ENCODE data around the gene SNTB2. TPM values are rescaled to one million over a fixed set of nuclear protein-coding genes. Genes with fewer than 3 reads are reported as not detected.
"Not testable (repeated sequence)": the region's sequence is repeated elsewhere in the genome, so short reads cannot be mapped to it uniquely, and the experiment has no call there.

The SNTB2 gene
- polyA plus RNA-seq, 4 donors: 11.0 to 15.3 (median 13.1) TPM

DNA sequence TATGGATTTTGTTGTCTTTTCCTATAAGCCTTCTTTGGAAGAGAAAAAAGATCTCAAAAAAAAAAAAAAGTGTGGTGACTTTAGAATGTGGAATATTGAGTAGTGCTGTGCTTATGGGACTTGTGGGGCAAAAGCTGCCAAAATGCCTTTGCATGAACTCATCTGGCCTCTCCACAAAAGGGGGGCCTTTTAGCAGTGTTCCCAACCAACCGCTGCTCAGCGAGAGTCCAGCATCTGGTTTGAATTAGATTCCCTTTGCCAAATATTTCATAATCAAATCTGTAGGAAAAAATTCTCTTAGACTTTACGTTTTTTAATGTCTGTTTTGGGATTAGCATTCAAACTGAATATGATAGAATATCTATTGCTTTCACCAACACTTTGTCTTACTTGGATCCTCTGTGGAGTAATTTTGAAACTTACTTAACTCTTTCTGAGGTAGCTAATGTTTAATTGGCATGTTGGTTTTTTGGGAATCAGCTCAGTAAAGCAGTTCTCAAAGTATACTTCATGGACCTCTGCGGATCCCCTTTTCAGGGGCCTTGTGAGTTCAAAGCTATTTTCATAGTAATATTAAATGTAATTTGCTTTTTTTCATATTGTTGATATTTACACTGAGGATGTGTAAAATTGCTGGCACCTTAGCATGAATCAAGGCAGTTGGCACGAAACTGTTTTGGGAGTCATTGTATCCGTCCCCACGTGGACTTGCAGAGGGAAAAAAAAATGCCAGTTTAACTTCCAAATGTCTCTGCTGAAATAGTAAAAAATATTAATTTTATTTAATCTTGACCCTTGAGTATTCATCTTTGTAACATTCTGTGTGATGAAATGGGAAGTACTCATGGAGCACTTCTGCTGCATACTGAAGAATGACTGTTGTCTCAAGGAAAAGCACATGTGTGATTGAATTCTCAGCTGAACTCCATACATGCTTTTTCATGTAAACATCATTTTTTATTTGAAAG lies 89.5 kb downstream of the SNTB2 start:
- DNase-seq (ENCODE audit: low read depth in 4 of 4, low spot score in 3 of 4): peak in 1 of 4 donors; percentile 12

DNA sequence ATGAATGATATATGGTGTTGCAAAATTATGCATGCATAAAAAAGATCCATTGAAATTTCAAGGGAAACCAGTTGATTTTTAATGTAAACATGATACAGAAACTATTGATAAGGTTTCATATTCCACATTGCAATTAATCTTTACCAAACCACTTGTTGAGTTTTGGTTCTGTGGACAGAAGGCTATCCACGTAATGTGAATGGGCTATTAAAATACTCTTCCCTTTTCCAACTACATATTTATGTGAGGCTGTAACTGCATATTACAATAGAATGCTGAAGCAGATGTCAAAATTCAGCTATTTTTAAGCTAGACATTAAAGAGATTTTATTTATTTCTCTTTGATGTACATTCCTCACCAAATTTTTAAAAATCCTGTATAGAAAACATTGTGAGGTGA lies 90.4 kb downstream of the SNTB2 start:
- no peak for DNase-seq (ENCODE audit: low read depth in 4 of 4, low spot score in 3 of 4)

DNA sequence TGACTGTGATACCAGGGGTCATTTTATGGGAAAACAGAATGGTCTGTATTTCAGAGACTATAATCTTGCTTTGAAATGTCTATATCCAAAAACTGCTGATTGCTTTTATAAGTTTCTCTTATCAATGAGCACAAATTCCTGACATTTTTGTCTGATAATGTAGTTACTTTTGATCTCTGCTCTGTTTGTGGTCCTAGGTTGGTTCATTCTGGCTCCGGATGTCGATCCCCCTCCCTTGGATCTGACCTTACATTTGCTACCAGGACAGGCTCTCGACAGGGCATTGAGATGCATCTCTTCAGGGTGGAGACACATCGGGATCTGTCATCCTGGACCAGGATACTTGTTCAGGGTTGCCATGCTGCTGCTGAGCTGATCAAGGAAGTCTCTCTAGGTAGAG lies 96.9 kb downstream of the SNTB2 start:
- DNase-seq (ENCODE audit: low read depth in 4 of 4, low spot score in 3 of 4): no peak

DNA sequence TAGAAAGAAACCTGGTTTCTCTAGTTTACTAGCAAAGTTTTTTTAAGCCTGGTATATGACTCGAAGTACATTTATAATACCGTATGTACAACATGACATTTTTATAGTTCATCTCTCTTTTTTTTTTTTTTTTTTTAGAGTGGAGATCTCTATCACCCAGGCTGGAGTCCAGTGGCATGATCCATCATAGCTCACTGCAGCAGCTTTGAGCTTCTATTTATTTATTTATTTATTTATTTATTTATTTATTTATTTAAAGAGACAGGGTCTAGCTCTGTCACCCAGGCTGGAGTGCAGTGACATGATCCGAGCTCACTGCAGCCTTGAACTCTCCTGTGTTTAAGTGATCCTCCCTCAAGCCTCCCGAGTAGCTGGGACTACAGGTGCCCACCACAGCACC lies 98.3 kb downstream of the SNTB2 start:
- DNase-seq (ENCODE audit: low read depth in 4 of 4, low spot score in 3 of 4): no peak

DNA sequence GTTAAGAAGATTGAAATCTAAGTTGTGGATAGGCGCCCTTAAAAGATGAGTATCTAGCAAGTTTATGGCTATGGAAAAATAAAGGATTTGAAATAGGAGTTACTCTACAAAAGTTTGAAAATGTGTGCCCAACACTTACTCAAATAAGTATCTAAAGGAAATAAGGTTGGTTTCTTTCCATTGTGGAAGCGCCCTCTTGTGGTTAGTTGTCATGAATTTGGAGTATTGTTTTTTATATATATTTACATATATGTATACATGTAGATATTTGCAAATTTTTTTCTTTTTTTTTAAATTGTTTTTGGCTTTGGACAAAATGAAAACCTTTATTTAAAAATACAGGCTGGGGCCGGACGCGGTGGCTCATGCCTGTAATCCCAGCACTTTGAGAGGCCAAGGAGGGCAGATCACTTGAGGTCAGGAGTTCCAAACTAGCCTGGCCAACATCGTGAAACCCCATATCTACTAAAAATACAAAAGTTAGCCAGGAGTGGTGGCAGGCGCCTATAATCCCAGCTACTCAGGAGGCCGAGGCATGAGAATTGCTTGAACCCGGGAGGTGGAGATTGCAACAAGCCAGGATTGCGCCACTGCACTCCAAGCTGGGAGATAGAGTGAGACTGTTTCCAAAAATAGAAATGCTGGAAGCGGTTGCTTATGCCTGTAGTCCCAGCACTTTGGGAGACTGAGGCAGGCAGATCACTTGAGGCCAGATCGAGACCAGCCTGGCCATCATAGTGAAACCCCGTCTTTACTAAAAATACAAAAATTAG lies 100.2 kb downstream of the SNTB2 start:
- DNase-seq (ENCODE audit: low read depth in 4 of 4, low spot score in 3 of 4): peak; percentile 45 to 66 (median 64)

DNA sequence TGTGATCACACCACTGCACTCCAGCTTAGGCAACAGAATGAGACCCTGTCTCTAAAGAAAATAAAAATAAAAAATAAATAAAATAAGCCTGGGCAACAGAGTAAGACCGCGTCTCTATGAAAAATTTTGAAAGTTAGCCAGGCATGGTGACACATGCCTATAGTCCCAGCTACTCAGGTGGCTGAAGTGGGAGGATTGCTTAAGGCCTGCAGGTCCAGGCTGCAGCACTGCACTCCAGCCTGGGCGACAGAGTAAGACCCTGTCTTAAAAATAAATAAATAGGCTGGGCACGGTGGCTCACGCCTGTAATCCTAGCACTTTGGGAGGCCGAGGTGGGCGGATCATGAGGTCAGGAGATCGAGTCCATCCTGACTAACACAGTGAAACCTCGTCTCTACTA lies 104.7 kb downstream of the SNTB2 start:
- DNase-seq (ENCODE audit: low read depth in 4 of 4, low spot score in 3 of 4): not testable (repeated sequence)

DNA sequence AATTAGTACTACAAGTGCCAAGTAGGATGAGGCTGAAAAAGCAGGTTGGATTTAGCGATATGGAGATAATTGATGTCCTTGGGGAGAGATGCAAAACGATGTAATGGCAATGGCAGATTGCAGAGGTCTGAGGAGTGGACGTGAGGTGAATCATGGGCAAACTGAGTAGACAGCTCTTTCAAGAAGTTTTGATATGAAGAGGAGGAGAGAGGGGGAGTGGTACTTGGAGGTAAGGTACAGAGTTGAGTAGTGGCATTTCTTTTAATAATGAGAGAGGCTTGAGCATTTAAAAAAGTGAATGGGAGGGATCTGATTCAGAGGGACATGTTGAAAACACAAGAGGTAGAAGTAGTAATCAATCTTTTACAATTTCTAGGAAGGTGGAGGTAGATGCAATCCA lies 106.4 kb downstream of the SNTB2 start:
- no peak for DNase-seq (ENCODE audit: low read depth in 4 of 4, low spot score in 3 of 4)

DNA sequence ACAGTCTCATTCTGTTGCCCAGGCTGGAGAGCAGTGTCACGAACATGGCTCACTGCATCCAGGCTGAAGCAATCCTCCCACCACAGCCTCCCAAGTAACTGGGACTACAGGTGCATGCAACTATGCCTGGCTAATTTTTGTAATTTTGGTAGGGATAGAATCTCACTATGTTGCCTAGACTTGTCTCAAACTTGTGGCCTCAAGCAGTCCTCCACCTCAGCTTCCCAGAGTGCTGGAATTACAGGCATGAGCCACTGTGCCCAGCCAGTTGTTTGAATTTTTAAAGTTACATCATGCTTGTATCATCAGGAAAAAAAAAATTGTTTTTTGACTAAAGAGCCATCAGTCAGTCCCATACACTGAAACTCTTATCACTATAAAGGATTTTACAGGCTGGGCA lies 107.1 kb downstream of the SNTB2 start:
- no peak for DNase-seq (ENCODE audit: low read depth in 4 of 4, low spot score in 3 of 4)

DNA sequence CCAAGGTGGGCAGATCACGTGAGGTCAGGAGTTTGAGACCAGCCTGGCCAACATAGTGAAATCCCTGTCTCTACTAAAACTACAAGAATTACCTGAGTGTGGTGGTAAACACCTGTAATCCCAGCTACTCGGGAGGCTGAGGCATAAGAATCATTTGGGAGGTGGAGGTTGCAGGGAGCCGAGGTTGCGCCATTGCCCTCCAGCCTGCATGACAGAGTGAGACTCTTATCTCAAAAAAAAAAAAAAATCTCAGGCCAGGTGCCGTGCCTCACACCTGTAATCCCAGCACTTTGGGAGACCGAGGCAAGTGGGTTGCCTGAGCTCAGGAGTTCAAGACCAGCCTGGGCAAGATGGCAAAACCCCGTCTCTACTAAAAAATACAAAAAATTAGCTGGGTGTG lies 109.8 kb downstream of the SNTB2 start:
- DNase-seq (ENCODE audit: low read depth in 4 of 4, low spot score in 3 of 4): not testable (repeated sequence)

DNA sequence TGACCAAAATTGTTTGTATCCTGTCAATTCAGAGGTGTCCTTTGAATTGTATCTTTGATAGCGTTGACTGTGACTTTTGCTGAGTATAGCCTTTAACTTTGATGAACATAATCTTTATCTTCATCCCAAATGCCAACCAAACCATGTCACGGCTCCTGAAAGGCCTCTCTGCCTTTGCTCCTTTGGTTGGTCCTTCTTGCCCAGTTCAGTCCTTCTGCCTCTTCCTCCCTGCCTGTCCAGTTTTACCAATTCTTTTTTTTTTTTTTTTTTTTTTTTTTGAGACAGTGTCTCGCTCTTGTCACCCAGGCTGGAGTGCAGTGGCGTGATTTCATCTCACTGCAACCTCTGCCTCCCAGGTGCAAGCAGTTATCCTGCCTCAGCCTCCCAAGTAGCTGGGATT lies 111.3 kb downstream of the SNTB2 start:
- DNase-seq (ENCODE audit: low read depth in 4 of 4, low spot score in 3 of 4): no peak

DNA sequence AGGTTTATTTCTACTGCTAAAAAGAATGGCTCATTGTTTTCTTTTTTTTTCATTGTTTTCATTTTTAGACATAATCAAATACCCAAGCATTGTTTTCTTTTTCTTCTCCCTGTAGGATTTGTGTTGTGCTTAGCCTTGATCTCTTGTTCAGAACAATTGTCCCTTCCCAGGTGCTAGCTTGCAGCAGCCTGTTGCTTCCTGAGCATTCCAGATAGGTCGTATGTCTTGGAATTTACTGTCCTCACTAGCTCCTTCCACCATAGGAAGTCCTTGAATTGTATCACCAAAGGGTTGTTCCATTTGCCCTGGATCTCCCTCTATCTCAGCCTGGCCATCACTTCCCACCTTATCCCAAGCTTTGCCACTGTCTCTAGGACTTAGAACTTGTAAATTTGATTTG lies 114.2 kb downstream of the SNTB2 start:
- no peak for DNase-seq (ENCODE audit: low read depth in 4 of 4, low spot score in 3 of 4)

DNA sequence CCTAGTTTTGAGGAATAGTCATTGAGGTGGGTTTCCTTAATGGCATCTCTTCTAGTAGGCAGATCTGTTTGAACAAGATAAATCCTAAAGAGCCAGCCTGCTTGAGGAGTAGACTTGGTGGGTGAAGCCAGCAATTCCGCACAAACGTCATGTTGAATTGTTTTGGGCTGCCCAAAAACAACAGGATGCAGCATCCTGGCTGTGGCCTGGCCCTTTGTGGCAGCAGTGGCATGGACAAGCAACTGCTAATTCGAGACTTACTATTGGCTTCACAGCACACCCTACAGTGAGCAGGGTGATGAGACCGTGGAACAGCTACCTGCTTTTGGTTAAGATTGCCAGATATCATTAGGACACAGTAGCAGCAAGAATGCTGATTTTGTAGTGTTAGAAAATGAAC lies 114.9 kb downstream of the SNTB2 start:
- DNase-seq (ENCODE audit: low read depth in 4 of 4, low spot score in 3 of 4): no peak

DNA sequence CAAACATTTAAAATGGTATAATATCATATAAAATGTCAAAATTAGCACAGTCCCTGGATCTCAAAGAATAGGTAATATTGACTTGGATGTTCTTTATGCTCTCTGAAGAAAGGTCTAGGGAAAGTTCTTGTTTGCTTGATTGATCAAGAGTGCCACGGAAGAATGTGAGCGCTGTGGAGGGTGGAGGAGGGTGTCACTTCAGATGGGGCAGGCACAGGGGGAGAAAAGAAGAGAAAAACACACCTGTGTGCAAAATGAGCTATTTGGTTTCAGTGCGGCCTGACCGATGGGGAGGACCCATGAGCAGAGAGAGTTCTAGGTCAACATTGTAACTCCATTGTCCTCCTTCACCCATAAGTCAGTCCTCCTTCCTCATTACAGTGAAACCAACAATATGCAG lies 115.3 kb downstream of the SNTB2 start:
- no peak for DNase-seq (ENCODE audit: low read depth in 4 of 4, low spot score in 3 of 4)

DNA sequence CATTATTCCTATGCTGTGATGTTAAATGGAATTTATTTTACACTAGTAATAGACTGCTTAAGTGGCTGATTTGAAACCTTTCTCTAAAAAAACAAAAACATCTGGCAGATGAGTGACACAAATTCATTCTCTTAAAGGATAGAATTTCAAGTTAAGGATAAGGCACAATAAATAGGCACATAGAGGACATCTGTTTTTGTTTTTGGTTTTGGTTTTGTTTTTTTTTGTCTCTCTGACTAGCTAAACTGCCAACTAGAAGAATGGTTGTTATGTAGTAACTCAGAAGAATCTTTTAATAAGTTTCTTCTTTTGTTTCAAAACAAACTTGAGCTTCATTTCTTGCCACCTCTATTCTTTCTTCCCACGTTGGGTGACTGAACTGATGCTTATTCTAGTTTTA lies 119.1 kb downstream of the SNTB2 start:
- DNase-seq (ENCODE audit: low read depth in 4 of 4, low spot score in 3 of 4): no peak

DNA sequence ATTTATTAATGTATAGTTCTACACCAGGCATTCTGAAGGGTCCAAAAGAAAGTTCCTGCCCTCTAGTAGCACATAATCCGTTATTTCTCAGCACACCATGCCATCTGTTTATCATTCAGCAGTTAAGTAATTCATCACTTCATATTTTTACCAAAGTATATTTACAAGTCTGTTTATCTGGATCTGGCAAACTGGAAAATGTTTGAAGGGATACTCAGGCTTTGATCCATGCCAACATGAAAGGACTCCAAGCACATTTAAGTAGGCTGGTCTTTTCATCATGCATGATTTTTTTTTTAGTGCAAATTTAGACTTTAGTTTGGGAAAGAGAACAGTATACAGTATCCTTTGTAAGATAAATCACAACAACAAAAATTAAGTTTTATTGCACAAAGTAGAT lies 120.1 kb downstream of the SNTB2 start:
- DNase-seq (ENCODE audit: low read depth in 4 of 4, low spot score in 3 of 4): no peak

DNA sequence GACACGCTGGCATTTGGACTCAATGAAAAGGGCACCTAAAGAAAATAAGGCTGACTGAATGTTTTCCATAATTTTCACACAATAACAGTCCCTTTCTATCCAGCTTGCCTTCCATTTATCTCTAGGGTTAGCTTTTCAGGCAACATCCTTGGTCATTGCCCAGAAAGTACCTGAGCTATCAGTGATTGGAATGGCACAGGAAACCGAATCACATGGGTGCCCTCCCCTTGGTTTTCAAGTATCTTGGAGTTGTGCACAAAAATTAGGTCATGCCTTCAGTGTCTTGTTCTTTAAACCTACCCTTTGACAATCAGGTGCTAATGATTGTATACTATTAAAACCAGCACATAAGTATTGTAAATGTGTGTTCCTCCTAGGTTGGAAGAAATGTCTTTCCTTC lies 120.9 kb downstream of the SNTB2 start:
- no peak for DNase-seq (ENCODE audit: low read depth in 4 of 4, low spot score in 3 of 4)

DNA sequence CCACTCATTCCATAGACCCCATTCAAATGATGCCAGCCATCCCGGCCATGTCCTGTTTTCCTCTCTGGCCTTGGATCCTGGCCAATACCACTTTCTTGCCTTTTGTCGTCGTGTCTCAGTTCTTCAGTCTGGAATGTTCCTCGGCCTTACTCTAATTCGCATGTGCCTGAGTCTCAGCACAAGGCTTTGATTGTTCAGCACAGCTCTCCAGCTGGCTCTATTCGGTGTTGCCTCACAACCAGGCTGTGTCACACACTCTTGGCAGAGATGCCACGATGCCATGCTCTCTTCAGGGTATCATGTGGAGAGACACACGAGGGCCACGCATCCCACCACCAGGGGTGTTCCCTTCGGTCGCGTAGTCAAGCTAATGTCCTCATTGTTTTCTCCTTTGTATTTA lies 122.4 kb downstream of the SNTB2 start:
- DNase-seq (ENCODE audit: low read depth in 4 of 4, low spot score in 3 of 4): no peak

DNA sequence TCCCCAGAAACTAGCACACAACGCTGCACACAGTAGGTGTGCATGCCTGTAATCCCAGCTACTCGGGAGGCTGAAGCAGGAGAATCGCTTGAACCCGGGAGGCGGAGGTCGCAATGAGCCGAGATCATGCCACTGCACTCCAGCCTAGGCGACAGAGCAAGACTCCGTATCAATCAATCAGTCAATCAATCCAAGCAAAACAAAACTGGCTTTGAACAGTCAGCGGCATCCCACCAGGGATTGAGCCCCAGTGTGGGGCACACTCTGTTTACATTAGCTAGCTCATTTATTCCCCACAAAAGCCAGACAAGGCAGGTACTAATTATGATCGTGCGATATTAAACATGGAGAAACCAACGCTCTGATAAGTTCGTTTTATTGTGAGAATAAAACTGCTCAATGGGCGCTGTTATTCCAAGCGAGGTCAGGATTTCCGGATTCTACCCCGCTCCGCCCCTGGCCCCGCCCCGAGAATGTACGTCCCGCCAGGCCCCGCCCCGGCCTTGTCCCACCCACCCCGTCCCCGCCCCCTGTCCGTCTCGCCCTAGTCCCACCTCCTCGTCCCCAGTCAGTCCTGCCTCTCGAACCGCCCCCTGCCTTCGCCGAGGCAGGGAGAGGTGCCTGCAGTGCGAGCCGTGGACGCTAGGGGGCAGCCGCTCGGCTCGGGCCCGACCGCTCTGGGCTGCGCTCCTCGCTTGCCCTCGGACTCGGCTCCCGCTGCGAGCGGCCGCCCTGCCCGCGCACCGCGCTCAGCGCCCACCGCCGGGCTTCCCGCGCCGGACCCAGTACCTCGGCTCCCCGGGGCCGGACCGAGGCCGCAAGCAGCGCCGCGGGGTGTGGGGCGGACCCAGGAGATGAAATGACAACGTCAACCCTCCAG lies 123.9 kb downstream of the SNTB2 start, which contains the start of gene VPS4A:
TSS of gene VPS4A (plus strand) at position 698 of the 880 bp plus-strand sequence. CDS start at position 860, 162 bp downstream.
- peak; percentile 88 to 92 (median 92) for DNase-seq (ENCODE audit: low read depth in 4 of 4, low spot score in 3 of 4)

DNA sequence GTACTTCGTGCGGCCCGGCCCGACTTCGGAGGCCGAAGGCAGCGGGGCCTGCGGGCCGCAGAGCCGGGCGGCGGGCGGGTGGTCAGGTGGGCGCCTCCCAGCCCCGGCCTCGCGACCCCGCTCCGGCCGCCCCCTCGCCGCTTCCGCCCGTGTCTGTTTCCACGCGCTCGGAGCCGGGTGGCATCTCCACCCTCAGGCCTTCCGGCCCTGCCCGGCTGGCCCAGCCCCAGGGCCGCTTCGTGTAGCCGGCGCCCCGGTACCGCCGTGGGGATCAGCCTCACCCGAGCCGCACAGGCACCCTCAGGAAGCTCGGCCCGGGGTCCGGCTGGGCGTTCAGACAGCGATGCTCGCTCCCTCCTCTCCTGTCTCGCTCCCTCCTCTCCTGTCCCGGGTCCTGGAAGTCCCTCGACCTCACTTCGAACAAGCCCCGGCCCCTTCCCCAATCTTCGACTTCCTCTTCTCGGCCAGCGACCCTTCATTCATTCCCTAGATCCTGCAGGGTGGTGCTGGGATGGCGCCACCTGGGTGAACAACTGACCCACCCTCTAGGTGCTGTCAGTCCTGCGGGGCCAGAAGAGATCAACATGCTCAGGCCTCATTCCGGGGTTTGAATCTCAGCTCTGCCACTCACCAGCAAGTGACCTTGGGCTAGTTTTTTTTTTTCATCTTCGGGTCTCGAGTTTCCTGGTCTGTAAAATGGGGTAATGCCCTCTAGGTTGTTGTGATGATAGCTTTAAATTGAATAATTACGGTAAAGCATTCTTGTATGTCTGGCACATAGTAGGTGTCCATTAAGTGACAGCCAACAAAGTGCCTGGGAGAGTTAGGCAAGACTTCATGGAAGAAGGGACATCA lies 124.8 kb downstream of the SNTB2 start:
- no peak for DNase-seq (ENCODE audit: low read depth in 4 of 4, low spot score in 3 of 4)

DNA sequence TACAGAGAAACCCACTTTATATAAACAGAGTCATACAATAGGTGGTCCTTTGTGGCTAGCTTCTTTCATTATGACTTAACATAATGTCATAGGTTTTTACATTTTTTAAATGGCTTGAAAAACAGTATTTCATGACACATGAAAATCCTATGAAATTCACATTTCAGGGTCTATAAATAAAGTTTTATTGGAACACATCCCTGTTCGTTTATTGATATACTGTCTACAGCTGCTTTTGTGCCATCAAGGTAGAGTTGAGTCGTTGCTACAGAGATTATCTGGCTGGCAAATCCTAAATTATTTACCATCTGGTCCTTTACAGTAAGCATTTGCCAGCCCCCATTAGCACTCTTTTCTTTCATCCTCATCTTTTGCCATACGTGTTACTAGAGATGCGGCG lies 126.5 kb downstream of the SNTB2 start:
- DNase-seq (ENCODE audit: low read depth in 4 of 4, low spot score in 3 of 4): no peak
